OCI-LY1 (cell line): Measurements from ENCODE around the gene IQSEC3.

Experiments
- H2AFZ ChIP-seq: fragments of 200-600 bp; sonication (generic), shearing (Covaris generic); 2 replicates; pipeline ENCODE4 v1.6.0; 2014; ENCODE audit warnings: antibody characterized with exemption, mild to moderate bottlenecking, low read length
- H3F3A ChIP-seq: fragments of 200-600 bp; sonication (generic), shearing (Covaris generic); 2 replicates; pipeline ENCODE4 v1.6.0; 2014; ENCODE audit warnings: mild to moderate bottlenecking, antibody characterized with exemption, low read length, moderate library complexity; ENCODE audit not compliant: insufficient read depth
- H3K27ac ChIP-seq: fragments of 200-600 bp; sonication (generic); 2 replicates; pipeline ENCODE4 v1.5.1; 2014; ENCODE audit warnings: low read length, mixed run types, mild to moderate bottlenecking, low read depth; ENCODE audit not compliant: poor library complexity, severe bottlenecking
- H3K27me3 ChIP-seq: fragments of 200-600 bp; sonication (generic); 2 replicates; pipeline ENCODE4 v1.6.0; 2014; ENCODE audit warnings: antibody characterized with exemption, mild to moderate bottlenecking, low read length, moderate library complexity; ENCODE audit not compliant: insufficient read depth
- H3K36me3 ChIP-seq: fragments of 200-600 bp; sonication (generic); 2 replicates; pipeline ENCODE4 v1.6.1; 2014; ENCODE audit warnings: mild to moderate bottlenecking, antibody characterized with exemption, low read length, moderate library complexity, mixed read lengths; ENCODE audit not compliant: insufficient read depth
- H3K4me1 ChIP-seq: fragments of 200-600 bp; sonication (generic); 2 replicates; pipeline ENCODE4 v1.5.1; 2014; ENCODE audit warnings: mild to moderate bottlenecking, low read length, moderate library complexity; ENCODE audit not compliant: insufficient read depth, severe bottlenecking
- H3K4me2 ChIP-seq: fragments of 200-600 bp; sonication (generic), shearing (Covaris generic); 2 replicates; pipeline ENCODE4 v1.6.1; 2014; ENCODE audit warnings: low read length
- H3K4me3 ChIP-seq: fragments of 200-600 bp; sonication (generic); 2 replicates; pipeline ENCODE4 v1.5.1; 2014; ENCODE audit warnings: low read length, low read depth, mild to moderate bottlenecking, mixed read lengths; ENCODE audit not compliant: poor library complexity, severe bottlenecking
- H3K79me2 ChIP-seq: fragments of 200-600 bp; shearing (Covaris generic); 2 replicates; pipeline ENCODE4 v1.6.1; 2016; ENCODE audit warnings: mixed run types, low read length, mixed read lengths; ENCODE audit not compliant: insufficient read depth
- H3K9ac ChIP-seq: fragments of 200-600 bp; sonication (generic), shearing (Covaris generic); 2 replicates; pipeline ENCODE4 v1.6.1; 2014; ENCODE audit warnings: mild to moderate bottlenecking, low read length, mixed read lengths
- H3K9me2 ChIP-seq: fragments of 200-600 bp; sonication (generic), shearing (Covaris generic); 2 replicates; pipeline ENCODE4 v1.6.1; 2014; ENCODE audit warnings: low read depth, mild to moderate bottlenecking, low read length, mixed read lengths
- H3K9me3 ChIP-seq: fragments of 200-600 bp; shearing (Covaris generic); 2 replicates; pipeline ENCODE4 v1.6.1; 2014; ENCODE audit warnings: low read length, mixed read lengths
- H4K20me1 ChIP-seq: fragments of 200-600 bp; sonication (generic), shearing (Covaris generic); 2 replicates; pipeline ENCODE4 v1.6.0; 2016; ENCODE audit warnings: mild to moderate bottlenecking, low read length; ENCODE audit not compliant: insufficient read depth
- CTCF ChIP-seq: fragments of 200-600 bp; sonication (generic), shearing (Covaris generic); IDR thresholded peaks from 2 replicates; pipeline ENCODE4 v1.5.1; 2017; ENCODE audit warnings: mild to moderate bottlenecking, antibody characterized with exemption, low read length, moderate library complexity, mixed read lengths
- EZH2 ChIP-seq: fragments of 200-600 bp; sonication (generic), shearing (Covaris generic); IDR thresholded peaks from 2 replicates; pipeline ENCODE4 v1.8.0; 2017; ENCODE audit warnings: borderline replicate concordance, mixed run types, mild to moderate bottlenecking, antibody characterized with exemption, low read length, moderate library complexity, mixed read lengths

The IQSEC3 gene

GRCh38 chr12:87856-88255 lies 21.3 kb downstream of the IQSEC3 start:
- no peaks in the 10 kb centered on the region for H3K4me1 ChIP-seq

GRCh38 chr12:89653-90052 lies 23.1 kb downstream of the IQSEC3 start:
- Histone ChIP-seq H3K36me3 (no peaks in the 10 kb centered on the region), H3K4me3 (no peak overlapping the region), H3K27me3 (no peaks in the 10 kb centered on the region), H3K9ac (no peak overlapping the region), H3K4me2 (no peak overlapping the region), H3K9me3 (peaks cover 6% of the 10 kb centered on the region; the same call in 1 of the 2 replicates), H3K27ac (no peak overlapping the region), H4K20me1 (no peaks in the 10 kb centered on the region), H3F3A (no peaks in the 10 kb centered on the region), H3K4me1 (no peaks in the 10 kb centered on the region), H3K79me2 (no peaks in the 10 kb centered on the region), H2AFZ (no peak overlapping the region), H3K9me2 (no peaks in the 10 kb centered on the region)
- TF ChIP-seq CTCF, result no peak

More at GRCh38 chr12:87856-88255, 21.3 kb downstream of the IQSEC3 start:
- no peaks in the 10 kb centered on the region for H4K20me1 ChIP-seq
- H2AFZ ChIP-seq, result no peak overlapping the region
- no peak overlapping the region for H3K4me3 ChIP-seq
- no peak for TF ChIP-seq EZH2
- no peak for TF ChIP-seq CTCF
- H3K36me3 ChIP-seq, result no peaks in the 10 kb centered on the region
- H3K9ac ChIP-seq, result no peak overlapping the region
- no peaks in the 10 kb centered on the region for H3K9me2 ChIP-seq
- peaks cover 6% of the 10 kb centered on the region; the same call in 1 of the 2 replicates for H3K9me3 ChIP-seq
- no peaks in the 10 kb centered on the region; the same call in 1 of the 2 replicates for H3K27me3 ChIP-seq
- H3F3A ChIP-seq, result no peaks in the 10 kb centered on the region
- H3K4me2 ChIP-seq, result no peak overlapping the region
- H3K27ac ChIP-seq, result no peak overlapping the region
- H3K79me2 ChIP-seq, result no peaks in the 10 kb centered on the region

GRCh38 chr12:91213-91612 lies 24.6 kb downstream of the IQSEC3 start:
- H3K79me2 ChIP-seq, result no peaks in the 10 kb centered on the region
- no peaks in the 10 kb centered on the region for H3K4me1 ChIP-seq
- no peak overlapping the region for H2AFZ ChIP-seq
- peaks cover 6% of the 10 kb centered on the region; the same call in 1 of the 2 replicates for H3K9me3 ChIP-seq
- TF ChIP-seq CTCF, result no peak
- no peak for TF ChIP-seq EZH2
- no peaks in the 10 kb centered on the region for H3K27me3 ChIP-seq
- H4K20me1 ChIP-seq, result no peaks in the 10 kb centered on the region
- no peak overlapping the region for H3K9ac ChIP-seq
- H3F3A ChIP-seq, result no peaks in the 10 kb centered on the region
- H3K36me3 ChIP-seq, result no peaks in the 10 kb centered on the region
- H3K4me3 ChIP-seq, result no peak overlapping the region
- H3K27ac ChIP-seq, result no peak overlapping the region
- H3K4me2 ChIP-seq, result no peak overlapping the region
- no peaks in the 10 kb centered on the region for H3K9me2 ChIP-seq
